HL-60 (cell line): ENCODE results near the gene TRPM4.

ENCODE experiments used
- DNase-seq, 2 experiments: peaks; one replicate each; pipeline ENCODE4 v3.0.0-alpha.2; 2010 to 2020; ENCODE audit warnings: low read depth in 1 of 2, low spot score in 1 of 2
- H3K27ac ChIP-seq: fragments of 250-450 bp; sonication (Bioruptor Pico); replicated peaks from 2 replicates; pipeline ENCODE4 v1.5.1; 2020; ENCODE audit warnings: mild to moderate bottlenecking, moderate library complexity
- H3K27me3 ChIP-seq: fragments of 250-450 bp; sonication (Bioruptor Pico); 2 replicates; pipeline ENCODE4 v1.5.1; 2021; ENCODE audit warnings: mild to moderate bottlenecking, moderate library complexity; ENCODE audit not compliant: insufficient read depth, poor library complexity, severe bottlenecking
- H3K4me3 ChIP-seq: replicated peaks from 2 replicates; pipeline ENCODE4 v1.5.1; 2011; ENCODE audit warnings: mild to moderate bottlenecking, control low read depth, low read length; ENCODE audit not compliant: insufficient read depth
- GABPA ChIP-seq: IDR thresholded peaks from 2 replicates; pipeline ENCODE4 v1.6.1; 2012; ENCODE audit warnings: low read depth
- POLR2AphosphoS5 ChIP-seq: IDR thresholded peaks from 2 replicates; pipeline ENCODE4 v1.6.1; 2012; ENCODE audit warnings: low read depth
- SPI1 ChIP-seq: IDR thresholded peaks from 2 replicates; pipeline ENCODE4 v1.6.1; 2012; ENCODE audit warnings: low read depth, mild to moderate bottlenecking, borderline replicate concordance
- TF ChIP-seq, protein P1 (sequence below): IDR thresholded peaks from one replicate; pipeline ENCODE4 v1.5.1; 2011; ENCODE audit warnings: low read length, control low read depth, inconsistent platforms; ENCODE audit not compliant: insufficient read depth
- TF ChIP-seq, protein P2 (sequence below): IDR thresholded peaks from 2 replicates; pipeline ENCODE4 v1.6.1; 2012; ENCODE audit warnings: low read depth; ENCODE audit not compliant: insufficient replicate concordance

The TRPM4 gene

DNA sequence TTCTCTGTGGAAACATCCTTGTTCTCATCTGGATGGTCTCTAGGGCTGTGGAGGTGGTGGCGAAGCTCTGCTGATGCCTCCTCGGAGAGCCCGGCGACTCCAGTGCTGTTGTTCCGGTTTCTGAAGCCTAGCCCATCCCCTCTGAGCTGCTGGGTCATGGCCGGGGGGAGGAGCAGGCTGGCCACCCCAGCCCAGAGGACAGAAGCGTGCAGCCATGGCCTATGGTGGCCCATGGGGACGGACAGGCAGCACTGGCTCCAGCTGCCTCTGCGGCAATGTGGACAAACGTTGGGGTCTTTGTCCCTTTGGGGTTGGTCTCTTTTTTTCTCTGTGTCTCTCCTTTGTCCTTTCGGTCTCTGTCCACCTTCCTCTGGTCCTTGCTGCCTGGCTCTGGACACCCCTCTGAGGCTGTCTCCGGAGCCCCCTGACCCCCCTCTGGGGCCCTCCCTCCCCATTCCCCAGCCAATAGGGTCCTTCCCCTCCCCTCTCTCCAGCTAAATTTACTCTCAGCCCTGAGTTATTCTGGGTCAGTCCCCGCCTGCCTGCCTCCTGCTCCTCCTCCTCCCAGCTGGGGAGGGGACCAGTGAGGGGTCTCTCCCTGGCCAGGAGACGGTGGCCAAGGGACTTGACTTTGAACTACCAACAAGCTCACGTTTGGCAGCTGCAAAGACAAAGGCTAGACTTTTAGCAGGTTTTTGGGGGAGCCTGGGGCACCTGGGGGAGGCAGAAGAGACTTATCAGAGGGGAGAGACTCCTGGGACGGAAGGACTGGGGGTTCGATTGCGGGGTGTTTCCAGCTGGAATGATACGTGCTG is 2.4 kb upstream of the TRPM4 start, which contains the start of gene HRC:
TSS of gene HRC (minus strand) at position 392 of the 815 bp plus-strand sequence. CDS start at position 233, 159 bp downstream.
- H3K27ac ChIP-seq: no peak within 1 kb of the TSS
- H3K4me3 ChIP-seq: no peak within 1 kb of the TSS
- TF ChIP-seq, protein P1, sequence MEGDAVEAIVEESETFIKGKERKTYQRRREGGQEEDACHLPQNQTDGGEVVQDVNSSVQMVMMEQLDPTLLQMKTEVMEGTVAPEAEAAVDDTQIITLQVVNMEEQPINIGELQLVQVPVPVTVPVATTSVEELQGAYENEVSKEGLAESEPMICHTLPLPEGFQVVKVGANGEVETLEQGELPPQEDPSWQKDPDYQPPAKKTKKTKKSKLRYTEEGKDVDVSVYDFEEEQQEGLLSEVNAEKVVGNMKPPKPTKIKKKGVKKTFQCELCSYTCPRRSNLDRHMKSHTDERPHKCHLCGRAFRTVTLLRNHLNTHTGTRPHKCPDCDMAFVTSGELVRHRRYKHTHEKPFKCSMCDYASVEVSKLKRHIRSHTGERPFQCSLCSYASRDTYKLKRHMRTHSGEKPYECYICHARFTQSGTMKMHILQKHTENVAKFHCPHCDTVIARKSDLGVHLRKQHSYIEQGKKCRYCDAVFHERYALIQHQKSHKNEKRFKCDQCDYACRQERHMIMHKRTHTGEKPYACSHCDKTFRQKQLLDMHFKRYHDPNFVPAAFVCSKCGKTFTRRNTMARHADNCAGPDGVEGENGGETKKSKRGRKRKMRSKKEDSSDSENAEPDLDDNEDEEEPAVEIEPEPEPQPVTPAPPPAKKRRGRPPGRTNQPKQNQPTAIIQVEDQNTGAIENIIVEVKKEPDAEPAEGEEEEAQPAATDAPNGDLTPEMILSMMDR: no peak
- H3K27me3 ChIP-seq: peaks cover 31% of the 10 kb centered on the region
- no peak for DNase-seq

DNA sequence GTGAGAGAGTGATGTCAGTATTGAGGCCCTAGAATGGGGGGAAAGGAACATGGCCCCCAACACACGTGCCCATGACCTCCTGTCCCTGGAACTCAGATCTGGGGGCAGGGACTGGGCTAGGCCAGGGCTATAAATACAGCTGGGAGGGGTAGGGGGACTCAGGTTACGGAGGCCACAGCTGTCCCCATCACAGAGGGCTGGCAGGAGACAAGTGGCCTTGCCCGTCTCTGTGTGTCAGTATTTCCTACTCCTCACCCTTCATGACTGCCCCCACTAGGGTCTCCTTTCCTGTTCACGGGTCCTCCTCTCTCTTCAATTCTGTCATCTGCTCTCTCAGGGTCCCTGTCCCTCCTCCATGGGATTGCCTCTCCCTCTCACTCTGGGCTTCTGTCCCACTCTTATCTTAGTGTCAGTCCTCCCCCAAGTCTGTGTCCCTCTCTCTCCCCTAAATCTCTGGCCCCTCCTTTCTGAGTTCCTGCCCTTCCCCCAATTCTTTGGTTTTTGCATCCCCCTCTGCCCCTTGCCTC is 1.7 kb upstream of the TRPM4 start:
- H3K4me3 ChIP-seq: no peak overlapping the region
- no peak for DNase-seq
- H3K27ac ChIP-seq: no peak overlapping the region
- TF ChIP-seq POLR2AphosphoS5 (no peak), GABPA (no peak), SPI1 (no peak)
- TF ChIP-seq, protein P2, sequence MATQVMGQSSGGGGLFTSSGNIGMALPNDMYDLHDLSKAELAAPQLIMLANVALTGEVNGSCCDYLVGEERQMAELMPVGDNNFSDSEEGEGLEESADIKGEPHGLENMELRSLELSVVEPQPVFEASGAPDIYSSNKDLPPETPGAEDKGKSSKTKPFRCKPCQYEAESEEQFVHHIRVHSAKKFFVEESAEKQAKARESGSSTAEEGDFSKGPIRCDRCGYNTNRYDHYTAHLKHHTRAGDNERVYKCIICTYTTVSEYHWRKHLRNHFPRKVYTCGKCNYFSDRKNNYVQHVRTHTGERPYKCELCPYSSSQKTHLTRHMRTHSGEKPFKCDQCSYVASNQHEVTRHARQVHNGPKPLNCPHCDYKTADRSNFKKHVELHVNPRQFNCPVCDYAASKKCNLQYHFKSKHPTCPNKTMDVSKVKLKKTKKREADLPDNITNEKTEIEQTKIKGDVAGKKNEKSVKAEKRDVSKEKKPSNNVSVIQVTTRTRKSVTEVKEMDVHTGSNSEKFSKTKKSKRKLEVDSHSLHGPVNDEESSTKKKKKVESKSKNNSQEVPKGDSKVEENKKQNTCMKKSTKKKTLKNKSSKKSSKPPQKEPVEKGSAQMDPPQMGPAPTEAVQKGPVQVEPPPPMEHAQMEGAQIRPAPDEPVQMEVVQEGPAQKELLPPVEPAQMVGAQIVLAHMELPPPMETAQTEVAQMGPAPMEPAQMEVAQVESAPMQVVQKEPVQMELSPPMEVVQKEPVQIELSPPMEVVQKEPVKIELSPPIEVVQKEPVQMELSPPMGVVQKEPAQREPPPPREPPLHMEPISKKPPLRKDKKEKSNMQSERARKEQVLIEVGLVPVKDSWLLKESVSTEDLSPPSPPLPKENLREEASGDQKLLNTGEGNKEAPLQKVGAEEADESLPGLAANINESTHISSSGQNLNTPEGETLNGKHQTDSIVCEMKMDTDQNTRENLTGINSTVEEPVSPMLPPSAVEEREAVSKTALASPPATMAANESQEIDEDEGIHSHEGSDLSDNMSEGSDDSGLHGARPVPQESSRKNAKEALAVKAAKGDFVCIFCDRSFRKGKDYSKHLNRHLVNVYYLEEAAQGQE: no peak
- TF ChIP-seq, protein P1: no peak
- peaks cover 30% of the 10 kb centered on the region for H3K27me3 ChIP-seq

DNA sequence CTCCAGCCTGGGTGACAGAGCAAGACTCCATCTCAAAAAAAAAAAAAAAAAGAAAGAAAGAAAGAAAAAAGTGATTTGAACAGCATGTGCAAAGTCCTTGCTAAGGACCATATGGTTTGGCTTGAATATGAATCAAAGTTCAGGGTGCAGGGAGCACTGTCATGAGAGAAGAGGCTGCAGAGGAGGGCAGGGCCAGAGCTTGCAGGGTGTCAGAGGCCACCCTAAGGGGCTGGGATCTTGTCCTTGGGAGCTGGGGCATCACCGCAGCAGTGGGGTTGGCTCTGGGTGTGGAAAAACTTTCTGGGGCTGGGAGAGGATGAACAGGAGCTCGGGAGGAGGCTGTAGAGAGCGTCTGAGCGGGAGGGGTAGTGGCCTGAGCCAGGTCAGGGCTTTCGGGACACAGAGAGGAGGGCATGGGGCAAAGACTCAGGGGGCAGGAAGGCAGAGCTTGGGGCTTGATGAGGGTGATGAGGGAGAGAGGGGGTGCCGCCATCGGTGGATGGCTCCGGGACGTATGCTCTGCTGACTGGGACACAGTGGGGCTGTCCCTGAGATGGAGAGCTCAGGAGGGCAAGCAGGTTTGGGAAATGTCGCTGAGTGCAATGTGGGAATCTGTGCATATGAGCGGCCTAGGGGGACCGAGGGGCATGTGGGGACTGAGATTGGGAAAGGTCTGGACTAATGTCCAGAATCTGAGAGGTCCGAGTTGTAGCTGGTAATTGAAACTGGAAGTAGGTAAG is 3.0 kb downstream of the TRPM4 start:
- Histone ChIP-seq H3K27ac (no peak overlapping the region), H3K4me3 (no peak overlapping the region), H3K27me3 (peaks cover 23% of the 10 kb centered on the region)
- no peak for DNase-seq
- TF ChIP-seq POLR2AphosphoS5 (no peak), GABPA (no peak), SPI1 (no peak)
- TF ChIP-seq, protein P2: no peak
- TF ChIP-seq, protein P1: no peak
